Panc1 (cell line): Measurements from ENCODE around the gene SNRNP70.

Experiments
- POLR2AphosphoS5 ChIP-seq: IDR thresholded peaks from 2 replicates; pipeline ENCODE4 v1.6.1; 2012; ENCODE audit warnings: mild to moderate bottlenecking, low read depth, low read length, moderate library complexity
- TF ChIP-seq, protein P1 (sequence below): fragments of 450-650 bp; IDR thresholded peaks from 2 replicates; pipeline ENCODE4 v1.5.1; 2017; ENCODE audit warnings: mild to moderate bottlenecking

GRCh38 chr19:49155820-49156346 lies 70.6 kb downstream of the SNRNP70 start:
- TF ChIP-seq, protein P1, sequence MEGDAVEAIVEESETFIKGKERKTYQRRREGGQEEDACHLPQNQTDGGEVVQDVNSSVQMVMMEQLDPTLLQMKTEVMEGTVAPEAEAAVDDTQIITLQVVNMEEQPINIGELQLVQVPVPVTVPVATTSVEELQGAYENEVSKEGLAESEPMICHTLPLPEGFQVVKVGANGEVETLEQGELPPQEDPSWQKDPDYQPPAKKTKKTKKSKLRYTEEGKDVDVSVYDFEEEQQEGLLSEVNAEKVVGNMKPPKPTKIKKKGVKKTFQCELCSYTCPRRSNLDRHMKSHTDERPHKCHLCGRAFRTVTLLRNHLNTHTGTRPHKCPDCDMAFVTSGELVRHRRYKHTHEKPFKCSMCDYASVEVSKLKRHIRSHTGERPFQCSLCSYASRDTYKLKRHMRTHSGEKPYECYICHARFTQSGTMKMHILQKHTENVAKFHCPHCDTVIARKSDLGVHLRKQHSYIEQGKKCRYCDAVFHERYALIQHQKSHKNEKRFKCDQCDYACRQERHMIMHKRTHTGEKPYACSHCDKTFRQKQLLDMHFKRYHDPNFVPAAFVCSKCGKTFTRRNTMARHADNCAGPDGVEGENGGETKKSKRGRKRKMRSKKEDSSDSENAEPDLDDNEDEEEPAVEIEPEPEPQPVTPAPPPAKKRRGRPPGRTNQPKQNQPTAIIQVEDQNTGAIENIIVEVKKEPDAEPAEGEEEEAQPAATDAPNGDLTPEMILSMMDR: no peak
- TF ChIP-seq POLR2AphosphoS5: no peak
